HuH-7.5 (cell line): ENCODE results near the gene PAK1IP1.
"Not testable (repeated sequence)": the region's sequence is repeated elsewhere in the genome, so short reads cannot be mapped to it uniquely, and the experiment has no call there.

ENCODE experiments used
- DNase-seq: peaks from one replicate; pipeline ENCODE4 v3.0.0; 2011; ENCODE audit warnings: low spot score

Gene PAK1IP1

DNA sequence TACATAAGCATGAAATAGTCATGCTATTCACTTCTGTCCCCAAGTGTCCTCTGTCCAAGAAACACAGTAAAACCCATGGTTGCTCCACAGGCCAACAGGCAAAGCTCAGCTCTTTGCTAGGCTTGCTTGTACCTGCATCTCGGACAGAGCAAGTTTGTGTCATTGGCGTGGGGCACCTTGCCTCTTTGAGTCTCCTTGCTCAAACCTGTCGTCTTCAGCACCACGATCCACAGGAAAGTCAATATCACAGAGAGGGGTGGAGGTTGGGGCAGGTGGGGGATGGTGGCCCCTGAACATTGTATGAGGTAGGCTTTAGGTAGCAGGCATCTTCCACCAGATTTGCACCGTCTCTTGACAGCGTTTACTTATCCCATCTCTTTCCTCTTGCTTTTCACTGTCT is 48.7 kb downstream of the PAK1IP1 start:
- no peak for DNase-seq

DNA sequence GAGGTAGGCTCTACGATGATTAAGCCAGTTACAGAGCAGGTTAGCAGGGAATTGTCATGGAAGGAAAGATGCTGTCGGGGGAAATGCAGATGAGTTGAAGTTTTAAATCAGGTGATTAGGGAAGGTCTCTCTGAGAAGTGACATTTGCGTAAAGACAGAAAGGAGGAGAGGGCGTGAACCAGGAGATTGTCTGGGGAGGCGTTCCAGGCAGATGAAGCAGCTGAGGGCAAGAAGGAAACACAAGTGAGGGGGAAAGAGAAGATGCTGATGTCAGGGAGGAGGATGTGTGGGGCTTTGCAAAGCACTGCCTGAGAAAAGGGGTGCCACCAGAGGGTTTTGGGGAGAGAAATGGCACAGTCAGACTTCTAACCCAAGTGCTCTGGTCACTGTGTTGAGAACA is 50.3 kb downstream of the PAK1IP1 start:
- no peak for DNase-seq

DNA sequence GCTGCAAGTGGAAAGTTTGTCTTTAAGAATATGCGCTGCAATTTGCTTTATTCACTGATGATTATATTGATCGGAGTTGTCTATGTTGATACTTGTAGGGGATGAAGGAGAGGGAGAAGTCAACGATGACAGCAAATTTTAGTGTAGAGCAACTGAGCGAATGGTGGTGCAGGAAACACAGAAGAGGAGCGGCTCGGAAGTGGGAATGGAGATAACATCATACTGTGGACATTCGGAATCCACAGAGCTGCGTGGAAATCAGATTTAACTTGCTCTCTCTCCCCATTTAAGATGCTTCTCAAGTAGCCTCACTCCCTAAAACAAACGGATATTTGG is 52.1 kb downstream of the PAK1IP1 start:
- DNase-seq: no peak

DNA sequence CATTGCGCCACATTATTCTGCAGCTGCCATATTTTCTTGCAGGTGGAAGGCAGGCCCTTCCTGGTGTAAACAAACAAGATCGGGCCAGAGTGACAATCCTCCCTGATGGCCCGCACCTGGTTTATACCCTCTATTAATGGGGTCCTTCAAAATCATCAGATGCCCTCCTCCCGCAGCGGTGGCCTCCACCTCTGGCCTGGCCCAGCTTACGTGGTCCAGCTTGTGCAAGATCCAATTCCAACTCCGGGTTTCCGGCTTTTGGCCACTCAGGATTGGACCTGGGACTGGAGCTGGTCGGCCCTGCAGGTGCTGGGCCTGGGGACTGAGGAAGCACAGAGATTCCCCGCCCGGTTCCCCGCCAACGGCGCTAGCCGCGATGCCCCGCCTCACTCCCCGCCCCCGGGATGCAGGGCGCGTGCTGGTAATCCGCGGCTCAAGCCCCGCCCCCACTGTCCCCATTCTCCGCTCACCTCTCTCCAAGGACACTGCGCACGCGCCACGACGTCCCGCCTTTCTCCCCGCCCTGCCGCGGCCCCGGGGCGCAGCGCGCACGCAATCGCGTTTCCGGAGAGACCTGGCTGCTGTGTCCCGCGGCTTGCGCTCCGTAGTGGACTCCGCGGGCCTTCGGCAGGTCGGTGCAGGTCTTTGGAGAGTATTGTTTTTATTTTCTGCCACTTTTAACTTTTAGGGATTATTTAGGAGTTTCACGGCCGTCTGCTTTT is 52.6 kb downstream of the PAK1IP1 start, which contains the start of gene TMEM14B:
TSS of gene TMEM14B (plus strand) at position 555 of the 722 bp plus-strand sequence. CDS start 1,441 bp downstream, outside the sequence.
- peak; percentile 85 for DNase-seq

DNA sequence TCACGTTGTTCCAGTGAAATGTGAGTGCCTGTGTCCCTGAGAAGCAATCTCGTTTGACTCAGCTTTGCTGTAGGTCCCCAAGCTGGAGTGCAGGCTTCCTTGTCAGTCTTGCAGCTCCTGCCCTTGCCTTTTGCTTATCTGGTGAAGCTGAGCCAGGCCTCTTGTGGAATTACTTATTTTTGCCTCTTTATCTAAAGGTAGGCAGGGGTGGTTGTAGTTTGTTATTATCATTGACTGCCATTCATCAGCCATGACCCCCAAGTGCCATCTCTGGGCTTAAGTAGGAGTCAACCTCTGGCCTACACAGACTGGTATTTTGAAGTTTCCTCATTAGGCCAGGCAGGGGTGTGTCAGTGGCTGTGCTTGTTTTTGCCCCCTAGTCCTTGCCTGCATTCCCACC is 55.0 kb downstream of the PAK1IP1 start:
- no peak for DNase-seq

DNA sequence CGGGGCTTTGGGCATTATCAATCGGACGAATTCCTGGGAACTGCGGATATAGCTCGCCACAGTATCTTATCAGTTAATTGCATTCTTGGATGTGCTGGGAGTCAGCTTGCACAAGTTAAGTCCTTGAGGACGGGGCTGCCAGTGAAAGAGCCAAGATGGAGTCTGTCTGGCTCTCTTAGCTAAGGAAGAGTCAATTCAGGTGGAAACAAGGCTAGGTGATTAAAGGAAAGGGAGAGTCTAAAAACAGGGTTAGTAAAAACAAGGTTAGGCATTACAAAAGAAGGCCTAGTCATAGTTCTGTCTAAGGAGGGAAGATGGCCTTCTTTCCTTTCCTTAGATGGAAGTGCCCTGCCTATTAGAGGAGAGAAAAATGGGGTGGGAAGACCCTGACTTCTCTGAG is 55.8 kb downstream of the PAK1IP1 start:
- DNase-seq: not testable (repeated sequence)

DNA sequence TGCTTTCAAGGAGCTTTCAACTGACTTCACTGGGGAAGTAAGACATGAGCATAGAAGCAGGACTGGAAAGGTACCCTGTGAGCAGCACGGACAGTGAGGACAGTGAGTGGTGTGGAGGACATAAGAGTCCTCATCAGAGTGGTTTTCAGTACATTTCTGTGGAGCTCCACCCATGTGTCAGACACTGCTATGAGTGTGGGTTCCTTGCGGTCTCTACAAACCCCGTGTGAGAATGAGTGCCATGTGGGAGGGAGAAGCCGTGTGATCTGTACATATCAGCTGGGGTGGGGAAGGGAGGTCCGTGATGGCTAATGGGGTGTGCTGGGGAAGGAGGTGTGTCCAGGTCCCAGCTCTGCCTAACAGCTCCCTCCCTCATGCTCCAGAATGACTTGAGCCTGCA is 57.0 kb downstream of the PAK1IP1 start:
- not testable (repeated sequence) for DNase-seq

DNA sequence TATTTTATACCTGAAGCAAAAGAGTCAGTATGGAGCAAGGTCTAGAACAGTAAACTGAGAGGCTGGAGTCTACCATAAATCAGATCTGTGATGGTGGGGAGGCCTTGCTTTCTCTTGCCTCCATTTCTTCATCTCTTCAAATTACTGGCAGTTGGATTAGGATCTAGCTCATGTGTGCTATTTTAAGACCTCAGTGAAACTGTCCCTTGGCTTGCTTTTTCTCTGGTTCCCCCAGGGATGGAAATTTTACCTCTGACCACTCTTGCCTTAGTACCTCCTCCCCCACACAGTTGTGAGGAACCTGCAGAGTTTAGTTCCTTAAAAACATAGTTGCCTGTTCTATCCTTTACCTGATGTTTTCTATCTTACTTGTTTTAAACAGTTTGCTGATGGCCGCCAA is 61.3 kb downstream of the PAK1IP1 start:
- no peak for DNase-seq
